RKO (cell line): ENCODE results near the gene OPRL1.

Experiments
- DNase-seq: peaks from one replicate; pipeline ENCODE4 v3.0.0-alpha.2; 2016; ENCODE audit warnings: low spot score

OPRL1 gene

GRCh38 chr20:64104667-64105451 lies 25.0 kb downstream of the OPRL1 start:
- DNase-seq: no peak

- no peak for DNase-seq
Observed at GRCh38 chr20:64105846-64106434, 26.1 kb downstream of the OPRL1 start.

GRCh38 chr20:64106435-64106961 lies 26.6 kb downstream of the OPRL1 start:
- DNase-seq: no peak

GRCh38 chr20:64106981-64107735 lies 27.3 kb downstream of the OPRL1 start, which contains the start of gene NPBWR2:
Gene NPBWR2 (minus strand): TSS chr20:64107565. CDS start chr20:64106831, 734 bp downstream.
- DNase-seq: no peak

- no peak for DNase-seq
Observed at GRCh38 chr20:64107736-64108457, 28.0 kb downstream of the OPRL1 start.

- DNase-seq: no peak
Observed at GRCh38 chr20:64108731-64109681, 29.1 kb downstream of the OPRL1 start.

- DNase-seq: no peak
Observed at GRCh38 chr20:64109831-64110391, 30.0 kb downstream of the OPRL1 start.

GRCh38 chr20:64110411-64111068 lies 30.7 kb downstream of the OPRL1 start:
- no peak for DNase-seq

- no peak for DNase-seq
Observed at GRCh38 chr20:64111841-64112641, 32.2 kb downstream of the OPRL1 start.

- DNase-seq: no peak
Observed at GRCh38 chr20:64112691-64113443, 33.0 kb downstream of the OPRL1 start.

- DNase-seq: no peak
Observed at GRCh38 chr20:64113444-64113775, 33.5 kb downstream of the OPRL1 start.

- no peak for DNase-seq
Observed at GRCh38 chr20:64113796-64114355, 34.0 kb downstream of the OPRL1 start.

GRCh38 chr20:64114356-64114971 lies 34.6 kb downstream of the OPRL1 start:
- DNase-seq: no peak

GRCh38 chr20:64115171-64115911 lies 35.5 kb downstream of the OPRL1 start:
- no peak for DNase-seq

- no peak for DNase-seq
Observed at GRCh38 chr20:64116016-64116415, 36.1 kb downstream of the OPRL1 start.

GRCh38 chr20:64116541-64117431 lies 36.9 kb downstream of the OPRL1 start:
- no peak for DNase-seq
